Measurements from ENCODE around the gene C1D. TPM values are rescaled to one million over a fixed set of nuclear protein-coding genes. Genes with fewer than 3 reads are reported as not detected.
A peak's percentile ranks its signal among the peaks of the same experiment; 100 is the strongest.
"Not testable (repeated sequence)": the region's sequence is repeated elsewhere in the genome, so short reads cannot be mapped to it uniquely, and the experiment has no call there.

C1D gene
- total RNA-seq, 4 donors from 2014 or later = 12.4 to 44.6 (median 29.2) TPM

DNA sequence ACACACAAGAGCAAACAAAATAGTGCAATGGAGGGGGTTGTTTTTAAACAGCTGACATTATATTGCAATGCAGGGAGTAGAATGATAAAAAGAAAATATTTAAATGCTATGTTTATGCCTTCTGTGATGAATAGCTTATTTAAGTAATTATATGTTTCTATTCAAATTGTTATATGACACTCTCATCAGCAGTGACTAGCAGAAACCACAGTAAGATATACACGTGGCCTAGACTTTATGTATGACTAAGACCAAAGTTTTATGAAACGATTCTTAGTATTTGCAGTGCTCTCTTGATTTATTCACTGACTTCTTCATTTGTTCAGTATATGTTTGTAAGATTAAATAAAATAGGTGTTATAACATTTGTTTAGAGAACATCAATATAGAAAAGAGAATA is 26.1 kb upstream of the C1D start:
- Histone ChIP-seq H3K27me3 (no peaks in the 10 kb centered on the region), H3K9me3 (no peaks in the 10 kb centered on the region), H3K4me3 (no peak overlapping the region), H3K36me3 (no peaks in the 10 kb centered on the region), H3K27ac (no peak overlapping the region), H3K4me1 (no peaks in the 10 kb centered on the region)
- DNase-seq = no peak
- no peak for TF ChIP-seq POLR2A (IDR thresholded peaks at IDR 0.05)
- TF ChIP-seq, protein P1, sequence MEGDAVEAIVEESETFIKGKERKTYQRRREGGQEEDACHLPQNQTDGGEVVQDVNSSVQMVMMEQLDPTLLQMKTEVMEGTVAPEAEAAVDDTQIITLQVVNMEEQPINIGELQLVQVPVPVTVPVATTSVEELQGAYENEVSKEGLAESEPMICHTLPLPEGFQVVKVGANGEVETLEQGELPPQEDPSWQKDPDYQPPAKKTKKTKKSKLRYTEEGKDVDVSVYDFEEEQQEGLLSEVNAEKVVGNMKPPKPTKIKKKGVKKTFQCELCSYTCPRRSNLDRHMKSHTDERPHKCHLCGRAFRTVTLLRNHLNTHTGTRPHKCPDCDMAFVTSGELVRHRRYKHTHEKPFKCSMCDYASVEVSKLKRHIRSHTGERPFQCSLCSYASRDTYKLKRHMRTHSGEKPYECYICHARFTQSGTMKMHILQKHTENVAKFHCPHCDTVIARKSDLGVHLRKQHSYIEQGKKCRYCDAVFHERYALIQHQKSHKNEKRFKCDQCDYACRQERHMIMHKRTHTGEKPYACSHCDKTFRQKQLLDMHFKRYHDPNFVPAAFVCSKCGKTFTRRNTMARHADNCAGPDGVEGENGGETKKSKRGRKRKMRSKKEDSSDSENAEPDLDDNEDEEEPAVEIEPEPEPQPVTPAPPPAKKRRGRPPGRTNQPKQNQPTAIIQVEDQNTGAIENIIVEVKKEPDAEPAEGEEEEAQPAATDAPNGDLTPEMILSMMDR (IDR thresholded peaks at IDR 0.05) = no peak
- 62 to 69% methylated on average over 2 of the region's 2 CpGs for WGBS, 2 donors
- intact Hi-C loops (cut with DNase I) = no loop called here

- intact Hi-C loops (cut with DNase I) = no loop called here
- no peak for DNase-seq
- TF ChIP-seq POLR2A (IDR thresholded peaks at IDR 0.05) = no peak
- TF ChIP-seq, protein P1 (IDR thresholded peaks at IDR 0.05) = no peak
- no peak overlapping the region for H3K27ac ChIP-seq
- no peaks in the 10 kb centered on the region for H3K4me1 ChIP-seq
- H3K9me3 ChIP-seq = no peaks in the 10 kb centered on the region
- 68 to 69% methylated on average over 4 of the region's 4 CpGs for WGBS, 2 donors
- no peak overlapping the region for H3K4me3 ChIP-seq
- no peaks in the 10 kb centered on the region for H3K36me3 ChIP-seq
- no peaks in the 10 kb centered on the region for H3K27me3 ChIP-seq
These were observed 23.4 kb upstream of the C1D start for GRCh38 chr2:68086166-68086565.

GRCh38 chr2:68083346-68083745 is 20.5 kb upstream of the C1D start:
- intact Hi-C loops (cut with DNase I) = no loop called here
- H3K9me3 ChIP-seq = no peaks in the 10 kb centered on the region
- H3K27ac ChIP-seq = no peak overlapping the region
- no peak for TF ChIP-seq POLR2A (IDR thresholded peaks at IDR 0.05)
- TF ChIP-seq, protein P1 (IDR thresholded peaks at IDR 0.05) = no peak
- H3K27me3 ChIP-seq = no peaks in the 10 kb centered on the region
- H3K4me1 ChIP-seq = no peaks in the 10 kb centered on the region
- 100% methylated on average over 1 of the region's 1 CpG for WGBS, 2 donors
- H3K36me3 ChIP-seq = no peaks in the 10 kb centered on the region
- no peak overlapping the region for H3K4me3 ChIP-seq
- no peak for DNase-seq

DNA sequence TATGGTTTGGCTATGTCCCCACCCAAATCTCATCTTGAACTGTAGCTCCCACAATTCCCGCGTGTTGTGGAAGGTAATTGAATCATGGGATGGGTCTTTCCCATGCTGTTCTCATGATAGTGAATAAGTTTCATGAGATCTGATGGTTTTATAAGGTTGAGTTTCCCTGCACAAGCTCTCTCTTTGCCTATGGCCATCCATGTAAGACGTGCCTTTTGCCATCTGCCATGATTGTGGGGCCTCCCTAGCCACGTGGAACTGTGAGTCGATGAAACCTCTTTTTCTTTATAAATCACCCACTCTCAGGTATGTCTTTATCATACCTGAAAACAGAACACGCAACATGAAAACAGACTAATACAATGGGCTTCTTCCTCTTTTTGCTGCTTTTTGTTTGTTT is 11.2 kb upstream of the C1D start:
- no peaks in the 10 kb centered on the region for H3K4me1 ChIP-seq
- no peaks in the 10 kb centered on the region for H3K27me3 ChIP-seq
- no peaks in the 10 kb centered on the region for H3K9me3 ChIP-seq
- WGBS, 2 donors = 82 to 94% methylated on average over 6 of the region's 6 CpGs
- intact Hi-C loops (cut with DNase I) = no loop called here
- no peak for DNase-seq
- H3K27ac ChIP-seq = no peak overlapping the region
- no peaks in the 10 kb centered on the region for H3K36me3 ChIP-seq
- no peak overlapping the region for H3K4me3 ChIP-seq
- TF ChIP-seq, protein P1 (IDR thresholded peaks at IDR 0.05) = no peak
- no peak for TF ChIP-seq POLR2A (IDR thresholded peaks at IDR 0.05)

- H3K4me1 ChIP-seq = peaks cover 10 to 48% (median 23%) of the 10 kb centered on the region in 3 donors
- intact Hi-C loops (cut with DNase I); H3K9me3 ChIP-seq; DNase-seq; H3K36me3 ChIP-seq; H3K27me3 ChIP-seq: not testable (repeated sequence)
- peak overlapping the region in 1 of 4 donors; percentile 95 for H3K27ac ChIP-seq
- H3K4me3 ChIP-seq = peak overlapping the region; percentile 77 to 89 (median 86)
- WGBS, 2 donors = 62 to 69% methylated on average over 10 to 16 of the region's 19 CpGs
These were observed 1.2 kb upstream of the C1D start for GRCh38 chr2:68063797-68064646.

Measured in esophagus squamous epithelium (tissue), 5 donors.